SJSA1 (cell line): Measurements from ENCODE around the gene KAT5. TPM values are rescaled to one million over a fixed set of nuclear protein-coding genes. Genes with fewer than 3 reads are reported as not detected.
"Not testable (repeated sequence)": the region's sequence is repeated elsewhere in the genome, so short reads cannot be mapped to it uniquely, and the experiment has no call there.

Experiments
- DNase-seq, 2 experiments: peaks; one replicate each; pipeline ENCODE4 v3.0.0-alpha.2; 2015 to 2020; ENCODE audit warnings: low spot score in 2 of 2, low read depth in 1 of 2
- H3K27ac ChIP-seq: fragments of 250-450 bp; sonication (Bioruptor Pico); 2 replicates; pipeline ENCODE4 v1.5.1; 2020; ENCODE audit warnings: mild to moderate bottlenecking, moderate library complexity
- H3K27me3 ChIP-seq: fragments of 250-450 bp; sonication (Bioruptor Pico); replicated peaks from 2 replicates; pipeline ENCODE4 v1.5.1; 2020; ENCODE audit warnings: mild to moderate bottlenecking, moderate library complexity
- H3K36me3 ChIP-seq: fragments of 250-450 bp; sonication (Bioruptor Pico); 2 replicates; pipeline ENCODE4 v1.5.1; 2020; ENCODE audit warnings: mild to moderate bottlenecking
- H3K4me1 ChIP-seq: fragments of 250-450 bp; sonication (Bioruptor Pico); replicated peaks from 2 replicates; pipeline ENCODE4 v1.6.1; 2021; ENCODE audit warnings: mild to moderate bottlenecking
- H3K4me3 ChIP-seq: fragments of 250-450 bp; sonication (Bioruptor Pico); 2 replicates; pipeline ENCODE4 v1.5.1; 2020; ENCODE audit warnings: mild to moderate bottlenecking
- H3K9me3 ChIP-seq: fragments of 250-450 bp; sonication (Bioruptor Pico); replicated peaks from 2 replicates; pipeline ENCODE4 v1.5.1; 2020; ENCODE audit warnings: mild to moderate bottlenecking
- total RNA-seq: library from RNA; depleted of rRNA; stranded (reverse); fragments of >200 nt; shearing (Covaris generic); gene quantifications from 2 replicates; pipeline ENCODE4 v1.2.3, GENCODE V29; 2014

Gene KAT5
- total RNA-seq, 1 experiment from 2014 or later: 90.5 TPM

GRCh38 chr11:65716774-65717405 lies 4.8 kb downstream of the KAT5 start:
- H3K4me3 ChIP-seq: no peak overlapping the region
- peaks cover 81% of the 10 kb centered on the region for H3K36me3 ChIP-seq
- no peak overlapping the region for H3K27ac ChIP-seq
- peaks cover 36% of the 10 kb centered on the region for H3K4me1 ChIP-seq
- no peak for DNase-seq
- no peaks in the 10 kb centered on the region; the same call in 1 of the 2 replicates for H3K9me3 ChIP-seq
- H3K27me3 ChIP-seq: no peaks in the 10 kb centered on the region

GRCh38 chr11:65717906-65718305 lies 5.9 kb downstream of the KAT5 start:
- H3K27me3 ChIP-seq: no peaks in the 10 kb centered on the region
- H3K4me3 ChIP-seq: no peak overlapping the region
- H3K4me1 ChIP-seq: peaks cover 32% of the 10 kb centered on the region
- DNase-seq: no peak
- H3K36me3 ChIP-seq: peaks cover 77% of the 10 kb centered on the region
- no peaks in the 10 kb centered on the region; the same call in 1 of the 2 replicates for H3K9me3 ChIP-seq
- H3K27ac ChIP-seq: no peak overlapping the region

GRCh38 chr11:65718531-65718930 lies 6.5 kb downstream of the KAT5 start:
- Histone ChIP-seq H3K27ac (no peak overlapping the region), H3K36me3 (peaks cover 71% of the 10 kb centered on the region)

GRCh38 chr11:65718964-65719492 lies 7.0 kb downstream of the KAT5 start:
- Histone ChIP-seq H3K36me3 (peaks cover 66% of the 10 kb centered on the region), H3K9me3 (no peaks in the 10 kb centered on the region; the same call in 1 of the 2 replicates), H3K4me1 (peaks cover 26% of the 10 kb centered on the region), H3K4me3 (peak overlapping the region; percentile 94), H3K27me3 (no peaks in the 10 kb centered on the region), H3K27ac (no peak overlapping the region)
- DNase-seq: peak in 1 of 2 experiments; percentile 59

More at GRCh38 chr11:65718531-65718930, 6.5 kb downstream of the KAT5 start:
- Histone ChIP-seq H3K4me3 (no peak overlapping the region), H3K4me1 (peaks cover 26% of the 10 kb centered on the region), H3K27me3 (no peaks in the 10 kb centered on the region), H3K9me3 (no peaks in the 10 kb centered on the region; the same call in 1 of the 2 replicates)
- no peak for DNase-seq

- DNase-seq: peak in 1 of 2 experiments; percentile 83
- Histone ChIP-seq H3K36me3 (peaks cover 58% of the 10 kb centered on the region), H3K4me3 (peak overlapping the region; percentile 94), H3K4me1 (peaks cover 26% of the 10 kb centered on the region), H3K27ac (peak overlapping the region; percentile 51), H3K27me3 (0 out of 2 replicates have a peak, but pooled peaks cover 2% of the 10 kb centered on the region), H3K9me3 (no peaks in the 10 kb centered on the region; the same call in 1 of the 2 replicates)
Observed at GRCh38 chr11:65719871-65720210, 7.8 kb downstream of the KAT5 start.

- Histone ChIP-seq H3K9me3 (no peaks in the 10 kb centered on the region; the same call in 1 of the 2 replicates), H3K27me3 (0 out of 2 replicates have a peak, but pooled peaks cover 2% of the 10 kb centered on the region), H3K27ac (peak within 1 kb of the TSS; percentile 51), H3K4me1 (peaks cover 26% of the 10 kb centered on the region), H3K36me3 (peaks cover 52% of the 10 kb centered on the region), H3K4me3 (peak within 1 kb of the TSS; percentile 94)
- peak; percentile 92 to 98 for DNase-seq
Observed at GRCh38 chr11:65720211-65720934, 8.3 kb downstream of the KAT5 start, which contains the start of gene RNASEH2C. RNASEH2C (minus strand) TSS chr11:65720798; CDS start chr11:65720758, 40 bp downstream.

DNA sequence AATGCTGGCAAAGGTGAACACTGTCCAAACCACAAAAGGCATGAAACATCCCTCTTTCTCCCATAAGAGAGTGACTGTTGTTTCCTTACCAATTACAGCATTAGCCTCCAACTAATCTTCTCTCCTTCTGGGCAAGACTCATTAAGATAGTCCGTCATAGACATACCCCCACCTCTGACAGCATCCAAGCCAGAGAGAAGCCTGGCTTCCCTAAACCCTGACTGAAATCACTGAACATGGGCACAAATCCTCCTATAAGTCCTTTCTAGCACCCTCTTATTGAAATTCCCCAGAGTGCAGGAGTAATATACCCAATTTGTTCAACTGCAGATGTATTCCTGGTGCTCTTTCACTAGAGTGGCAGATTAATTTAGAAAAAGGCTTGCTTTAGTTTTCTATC lies 10.2 kb downstream of the KAT5 start:
- Histone ChIP-seq H3K9me3 (no peaks in the 10 kb centered on the region; the same call in 1 of the 2 replicates), H3K4me3 (no peak overlapping the region), H3K4me1 (peaks cover 26% of the 10 kb centered on the region), H3K36me3 (peaks cover 34% of the 10 kb centered on the region), H3K27ac (no peak overlapping the region), H3K27me3 (peaks cover 10% of the 10 kb centered on the region; the same call in 1 of the 2 replicates)
- DNase-seq: no peak

DNA sequence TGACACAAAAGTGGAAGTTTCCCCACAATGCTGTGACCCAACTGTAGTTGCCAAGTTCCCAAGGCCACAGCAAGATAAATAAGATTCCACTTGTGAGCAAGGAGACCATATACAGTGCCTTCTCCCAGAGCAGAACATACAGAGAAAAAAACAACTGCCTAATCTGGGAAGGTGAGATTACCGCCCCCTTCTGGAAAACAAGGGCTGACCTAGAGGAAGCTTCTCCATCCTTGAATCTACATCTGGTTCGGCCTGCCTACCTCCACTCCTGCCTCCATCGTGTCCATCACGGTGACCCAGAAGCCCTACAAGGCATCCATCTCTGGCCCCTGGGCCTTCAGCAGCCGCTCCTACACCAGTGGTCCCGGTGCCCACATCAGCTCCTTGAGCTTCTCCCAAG lies 14.6 kb downstream of the KAT5 start:
- Histone ChIP-seq H3K36me3 (no peaks in the 10 kb centered on the region), H3K4me3 (no peak overlapping the region), H3K4me1 (no peaks in the 10 kb centered on the region), H3K27me3 (peaks cover 16% of the 10 kb centered on the region), H3K9me3 (no peaks in the 10 kb centered on the region; the same call in 1 of the 2 replicates), H3K27ac (no peak overlapping the region)
- no peak for DNase-seq

DNA sequence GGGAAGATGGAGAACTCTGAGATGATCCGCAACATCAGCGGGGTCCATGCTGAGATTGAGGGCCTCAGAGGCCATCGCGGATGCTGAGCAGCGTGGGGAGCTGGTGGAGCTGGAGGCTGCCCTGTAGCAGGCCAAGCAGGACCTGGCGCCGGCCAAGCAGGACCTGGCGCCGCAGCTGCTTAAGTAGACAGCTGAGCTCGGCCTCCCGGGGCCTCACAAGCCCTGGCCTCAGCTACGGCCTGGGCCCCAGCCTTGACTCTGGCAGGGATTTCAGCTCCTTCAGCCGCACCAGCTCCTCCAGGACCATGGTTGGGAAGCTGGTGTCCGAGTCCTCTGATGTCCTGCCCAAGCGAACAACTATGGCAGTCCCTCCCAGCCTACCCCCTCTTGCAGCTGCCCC lies 15.8 kb downstream of the KAT5 start:
- no peaks in the 10 kb centered on the region; the same call in 1 of the 2 replicates for H3K9me3 ChIP-seq
- peaks cover 16% of the 10 kb centered on the region for H3K27me3 ChIP-seq
- H3K4me3 ChIP-seq: no peak overlapping the region
- DNase-seq: no peak
- no peaks in the 10 kb centered on the region for H3K4me1 ChIP-seq
- no peak overlapping the region for H3K27ac ChIP-seq
- no peaks in the 10 kb centered on the region for H3K36me3 ChIP-seq

DNA sequence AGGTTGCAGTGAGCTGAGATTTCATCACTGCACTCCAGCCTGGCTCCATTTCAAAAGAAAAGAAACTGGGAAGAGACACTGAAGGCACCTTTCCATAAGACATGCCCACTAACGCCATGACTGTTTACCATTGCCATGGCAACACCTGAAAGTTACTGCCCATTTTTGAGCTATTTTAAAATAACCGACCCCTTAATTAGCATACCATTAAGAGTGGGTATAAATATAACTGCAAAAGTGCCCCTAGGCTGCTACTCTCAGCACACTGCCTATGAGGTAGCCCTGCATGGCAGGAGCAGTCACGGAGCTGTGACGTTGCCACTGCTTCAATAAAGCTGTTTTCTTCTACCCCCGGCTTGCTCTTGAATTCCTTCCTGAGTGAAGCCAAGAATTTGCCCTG lies 18.4 kb downstream of the KAT5 start:
- Histone ChIP-seq H3K27me3 (peaks cover 14% of the 10 kb centered on the region), H3K9me3 (no peaks in the 10 kb centered on the region; the same call in none of the 2 replicates), H3K4me1 (no peaks in the 10 kb centered on the region), H3K4me3 (no peak overlapping the region), H3K27ac (no peak overlapping the region), H3K36me3 (no peaks in the 10 kb centered on the region)
- DNase-seq: no peak

DNA sequence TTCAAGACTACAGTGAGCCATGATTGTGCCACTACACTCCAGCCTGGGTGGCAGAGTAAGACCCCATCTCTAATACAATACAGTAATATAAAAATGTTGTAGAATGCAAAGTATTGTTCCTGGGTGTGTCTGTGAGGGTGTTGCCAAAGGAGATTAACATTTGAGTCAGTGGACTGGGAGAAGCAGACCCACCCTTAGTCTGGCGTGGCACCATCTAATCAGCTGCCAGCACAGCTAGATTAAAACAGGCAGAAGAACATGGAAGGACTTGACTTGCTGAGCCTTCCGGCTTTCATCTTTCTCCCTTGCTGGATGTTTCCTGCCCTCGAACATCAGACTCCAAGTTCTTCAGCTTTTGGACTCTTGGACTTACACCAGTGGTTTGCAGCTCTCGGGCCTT lies 23.1 kb downstream of the KAT5 start:
- not testable (repeated sequence) for DNase-seq, H3K36me3 ChIP-seq, H3K27me3 ChIP-seq, H3K4me1 ChIP-seq, H3K4me3 ChIP-seq, H3K27ac ChIP-seq, H3K9me3 ChIP-seq

DNA sequence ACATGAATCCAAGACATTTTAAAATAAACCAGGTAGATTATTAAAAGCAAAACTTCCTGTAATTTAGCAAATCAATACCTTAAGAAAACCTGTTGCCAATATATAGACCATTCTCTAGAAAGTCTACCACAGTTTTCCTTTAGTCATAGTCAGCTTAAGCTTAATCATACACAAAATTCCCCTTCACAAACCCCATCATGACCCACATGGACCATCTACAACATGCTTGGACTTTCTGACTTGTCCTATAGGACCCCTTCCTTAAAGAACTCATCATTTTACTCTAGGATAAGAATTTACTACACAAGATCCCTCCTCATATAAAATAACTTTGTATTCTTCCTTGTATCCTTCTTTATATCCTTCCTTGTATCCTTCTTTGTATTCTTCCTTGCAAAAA lies 24.8 kb downstream of the KAT5 start:
- DNase-seq: no peak
- no peaks in the 10 kb centered on the region for H3K4me1 ChIP-seq
- H3K36me3 ChIP-seq: no peaks in the 10 kb centered on the region
- no peak overlapping the region for H3K27ac ChIP-seq
- H3K4me3 ChIP-seq: no peak overlapping the region
- H3K9me3 ChIP-seq: peaks cover 5% of the 10 kb centered on the region
- peaks cover 3% of the 10 kb centered on the region for H3K27me3 ChIP-seq

DNA sequence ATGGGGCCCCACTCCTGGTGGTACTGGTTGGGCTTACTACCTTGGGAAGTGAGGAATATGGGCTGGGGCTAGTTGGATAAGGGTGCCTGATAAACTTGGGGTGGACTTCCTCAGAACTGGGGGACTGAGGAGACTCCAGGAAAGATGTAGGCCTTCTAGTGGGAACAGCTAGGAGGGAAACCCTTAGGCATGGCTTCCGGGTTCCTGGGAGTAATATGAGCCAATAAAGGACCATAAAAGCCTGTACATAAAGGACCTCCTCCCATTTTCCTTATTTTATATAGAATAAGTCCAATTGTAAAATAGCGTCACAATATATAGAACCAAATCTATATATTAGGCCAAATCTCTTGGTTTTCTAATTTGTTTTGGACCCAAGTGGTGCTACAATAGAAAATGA lies 27.0 kb downstream of the KAT5 start:
- no peak for DNase-seq
- Histone ChIP-seq H3K27me3 (peaks cover 3% of the 10 kb centered on the region), H3K36me3 (no peaks in the 10 kb centered on the region)

GRCh38 chr11:65741185-65741584 lies 29.1 kb downstream of the KAT5 start:
- Histone ChIP-seq H3K4me1 (no peaks in the 10 kb centered on the region), H3K4me3 (no peak overlapping the region), H3K36me3 (no peaks in the 10 kb centered on the region), H3K9me3 (peaks cover 5% of the 10 kb centered on the region), H3K27me3 (peaks cover 7% of the 10 kb centered on the region), H3K27ac (no peak overlapping the region)
- no peak for DNase-seq

More for the DNA sequence above, 27.0 kb downstream of the KAT5 start:
- Histone ChIP-seq H3K4me1 (no peaks in the 10 kb centered on the region), H3K9me3 (peaks cover 5% of the 10 kb centered on the region), H3K4me3 (no peak overlapping the region), H3K27ac (no peak overlapping the region)
